Right lobe of liver (tissue), 4 donors: ENCODE data around the gene GPC5.

ENCODE experiments used
- POLR2A ChIP-seq: fragments of 450-650 bp; IDR thresholded peaks from one replicate; pipeline ENCODE4 v1.6.1; 2017; ENCODE audit warnings: antibody characterized with exemption, mild to moderate bottlenecking
- TF ChIP-seq, protein P1 (sequence below), 4 donors: fragments of 200-600 bp in 3 of 4; fragments of 450-650 bp in 1 of 4; IDR thresholded peaks; one replicate each; pipeline versions ENCODE4 v1.5.1 to v1.8.0; 2016 to 2022; ENCODE audit warnings: antibody characterized with exemption in 4 of 4, mild to moderate bottlenecking in 2 of 4
- donor health status: DM: no; HTN: no; CAD: no.
- donor health status: DM: no; HTN: no; CAD: no.
- donor health status: DM: no; HTN: yes; CAD: no.

DNA sequence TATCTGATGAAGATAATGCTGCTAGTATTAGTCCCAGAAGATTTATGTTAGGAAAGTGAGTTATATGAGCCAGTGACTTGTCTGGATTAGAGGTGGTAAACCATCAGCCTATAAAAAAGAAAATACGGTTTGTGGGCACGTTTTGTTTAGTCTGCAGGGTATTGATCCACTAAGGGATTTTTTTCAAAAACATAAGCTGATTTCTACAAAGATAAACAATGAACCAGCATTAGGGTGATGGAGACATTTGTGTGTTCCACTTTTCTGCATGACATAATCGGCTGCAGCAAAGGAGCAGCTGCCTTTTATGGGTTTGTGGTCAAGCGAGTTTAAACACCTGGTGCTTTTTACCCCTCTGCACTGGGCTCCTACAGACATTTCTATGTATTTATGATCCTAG, 991.8 kb downstream of the GPC5 start:
- TF ChIP-seq, protein P1, sequence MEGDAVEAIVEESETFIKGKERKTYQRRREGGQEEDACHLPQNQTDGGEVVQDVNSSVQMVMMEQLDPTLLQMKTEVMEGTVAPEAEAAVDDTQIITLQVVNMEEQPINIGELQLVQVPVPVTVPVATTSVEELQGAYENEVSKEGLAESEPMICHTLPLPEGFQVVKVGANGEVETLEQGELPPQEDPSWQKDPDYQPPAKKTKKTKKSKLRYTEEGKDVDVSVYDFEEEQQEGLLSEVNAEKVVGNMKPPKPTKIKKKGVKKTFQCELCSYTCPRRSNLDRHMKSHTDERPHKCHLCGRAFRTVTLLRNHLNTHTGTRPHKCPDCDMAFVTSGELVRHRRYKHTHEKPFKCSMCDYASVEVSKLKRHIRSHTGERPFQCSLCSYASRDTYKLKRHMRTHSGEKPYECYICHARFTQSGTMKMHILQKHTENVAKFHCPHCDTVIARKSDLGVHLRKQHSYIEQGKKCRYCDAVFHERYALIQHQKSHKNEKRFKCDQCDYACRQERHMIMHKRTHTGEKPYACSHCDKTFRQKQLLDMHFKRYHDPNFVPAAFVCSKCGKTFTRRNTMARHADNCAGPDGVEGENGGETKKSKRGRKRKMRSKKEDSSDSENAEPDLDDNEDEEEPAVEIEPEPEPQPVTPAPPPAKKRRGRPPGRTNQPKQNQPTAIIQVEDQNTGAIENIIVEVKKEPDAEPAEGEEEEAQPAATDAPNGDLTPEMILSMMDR (IDR thresholded peaks at IDR 0.05), result no peak
- no peak for TF ChIP-seq POLR2A
